Measurements from ENCODE around the gene UBE2N. TPM values are rescaled to one million over a fixed set of nuclear protein-coding genes. Genes with fewer than 3 reads are reported as not detected.

Gene UBE2N
- total RNA-seq, 1 experiment from 2014 or later: 205 TPM

DNA sequence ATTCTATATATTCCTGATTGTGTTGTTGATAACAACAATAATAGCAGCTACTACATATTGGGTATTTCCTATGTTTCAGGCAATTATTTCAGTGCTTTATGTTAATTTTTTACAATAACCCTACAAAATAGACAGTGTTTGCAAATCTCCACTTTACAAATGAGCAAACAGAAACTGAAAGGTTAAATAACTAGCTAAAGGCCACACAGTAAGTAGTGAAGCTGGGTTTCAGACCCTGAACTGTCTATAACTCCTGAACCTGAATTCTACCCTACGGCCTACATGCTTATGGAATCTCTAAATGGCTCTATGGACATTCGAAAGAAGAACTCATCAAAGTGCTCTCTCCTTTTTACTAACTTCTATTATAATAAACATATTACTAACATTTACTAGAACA, 83.7 kb downstream of the UBE2N start:
- Histone ChIP-seq H3K9me3 (ENCODE audit: low read length) (no peaks in the 10 kb centered on the region), H3K9me2 (replicated peaks; ENCODE audit: low read length) (no peaks in the 10 kb centered on the region), H3K9ac (ENCODE audit: low read length) (no peak overlapping the region), H3K4me1 (ENCODE audit: insufficient read depth, low read length) (no peaks in the 10 kb centered on the region), H3K36me3 (ENCODE audit: low read depth, low read length) (no peaks in the 10 kb centered on the region), H3K79me2 (ENCODE audit: low read length) (no peaks in the 10 kb centered on the region), H4K20me1 (ENCODE audit: low read length) (no peaks in the 10 kb centered on the region), H3K27me3 (ENCODE audit: low read length) (no peaks in the 10 kb centered on the region), H3K4me2 (ENCODE audit: low read length) (no peak overlapping the region), H2AFZ (ENCODE audit: low read length) (no peak overlapping the region), H3K27ac (ENCODE audit: low read length) (no peak overlapping the region), H3F3A (ENCODE audit: low read length, unreplicated experiment) (no peaks in the 10 kb centered on the region), H3K4me3 (ENCODE audit: low read length) (no peak overlapping the region)
- DNase-seq: no peak
- TF ChIP-seq EZH2phosphoT487 (IDR thresholded peaks at IDR 0.05; ENCODE audit: borderline replicate concordance, low read length) (no peak), EZH2 (IDR thresholded peaks at IDR 0.05; ENCODE audit: low read length, unreplicated experiment) (no peak)
- TF ChIP-seq, protein P1, sequence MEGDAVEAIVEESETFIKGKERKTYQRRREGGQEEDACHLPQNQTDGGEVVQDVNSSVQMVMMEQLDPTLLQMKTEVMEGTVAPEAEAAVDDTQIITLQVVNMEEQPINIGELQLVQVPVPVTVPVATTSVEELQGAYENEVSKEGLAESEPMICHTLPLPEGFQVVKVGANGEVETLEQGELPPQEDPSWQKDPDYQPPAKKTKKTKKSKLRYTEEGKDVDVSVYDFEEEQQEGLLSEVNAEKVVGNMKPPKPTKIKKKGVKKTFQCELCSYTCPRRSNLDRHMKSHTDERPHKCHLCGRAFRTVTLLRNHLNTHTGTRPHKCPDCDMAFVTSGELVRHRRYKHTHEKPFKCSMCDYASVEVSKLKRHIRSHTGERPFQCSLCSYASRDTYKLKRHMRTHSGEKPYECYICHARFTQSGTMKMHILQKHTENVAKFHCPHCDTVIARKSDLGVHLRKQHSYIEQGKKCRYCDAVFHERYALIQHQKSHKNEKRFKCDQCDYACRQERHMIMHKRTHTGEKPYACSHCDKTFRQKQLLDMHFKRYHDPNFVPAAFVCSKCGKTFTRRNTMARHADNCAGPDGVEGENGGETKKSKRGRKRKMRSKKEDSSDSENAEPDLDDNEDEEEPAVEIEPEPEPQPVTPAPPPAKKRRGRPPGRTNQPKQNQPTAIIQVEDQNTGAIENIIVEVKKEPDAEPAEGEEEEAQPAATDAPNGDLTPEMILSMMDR (conservative IDR thresholded peaks at IDR 0.05; ENCODE audit: low read depth, low read length): no peak
- CTCF ChIA-PET: no interaction called here
- ATAC-seq: no peak
- no TSS peak for BruUV-seq (replicated peaks)
- POLR2A ChIA-PET (ENCODE audit: unreplicated experiment): no interaction called here
- intact Hi-C loops (cut with micrococcal nuclease): no loop called here

DNA sequence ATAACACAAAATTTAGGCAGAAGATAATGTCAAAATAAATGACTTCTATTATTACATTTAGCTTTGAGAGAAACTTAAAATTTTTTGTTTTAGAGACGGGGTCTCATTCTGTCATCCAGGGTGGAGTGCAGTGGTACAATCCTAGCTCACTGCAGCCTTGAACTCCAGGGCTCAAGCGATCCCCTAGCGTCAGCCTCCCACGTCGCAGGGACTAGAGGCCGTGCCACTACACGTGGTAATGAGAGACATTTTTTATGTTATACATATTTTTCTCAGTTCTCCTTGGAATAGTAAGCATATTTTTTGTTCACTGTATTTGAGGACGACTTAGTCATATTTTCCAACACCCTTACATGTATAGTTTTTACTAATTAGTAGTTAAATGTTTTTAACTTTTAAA, 85.5 kb downstream of the UBE2N start:
- no peak for DNase-seq
- BruUV-seq (replicated peaks): no TSS peak
- no peak overlapping the region for H2AFZ ChIP-seq (ENCODE audit: low read length)
- H3K4me1 ChIP-seq (ENCODE audit: insufficient read depth, low read length): no peaks in the 10 kb centered on the region
- no peaks in the 10 kb centered on the region for H3K9me2 ChIP-seq (replicated peaks; ENCODE audit: low read length)
- H3K27ac ChIP-seq (ENCODE audit: low read length): no peak overlapping the region
- H3K9ac ChIP-seq (ENCODE audit: low read length): no peak overlapping the region
- ATAC-seq: no peak
- CTCF ChIA-PET: no interaction called here
- H3F3A ChIP-seq (ENCODE audit: low read length, unreplicated experiment): no peaks in the 10 kb centered on the region
- H3K4me3 ChIP-seq (ENCODE audit: low read length): no peak overlapping the region
- H3K4me2 ChIP-seq (ENCODE audit: low read length): no peak overlapping the region
- POLR2A ChIA-PET (ENCODE audit: unreplicated experiment): no interaction called here
- intact Hi-C loops (cut with micrococcal nuclease): no loop called here
- H3K36me3 ChIP-seq (ENCODE audit: low read depth, low read length): no peaks in the 10 kb centered on the region
- no peaks in the 10 kb centered on the region for H4K20me1 ChIP-seq (ENCODE audit: low read length)
- H3K79me2 ChIP-seq (ENCODE audit: low read length): no peaks in the 10 kb centered on the region
- H3K27me3 ChIP-seq (ENCODE audit: low read length): no peaks in the 10 kb centered on the region
- TF ChIP-seq EZH2 (IDR thresholded peaks at IDR 0.05; ENCODE audit: low read length, unreplicated experiment) (no peak), EZH2phosphoT487 (IDR thresholded peaks at IDR 0.05; ENCODE audit: borderline replicate concordance, low read length) (no peak)
- TF ChIP-seq, protein P1 (conservative IDR thresholded peaks at IDR 0.05; ENCODE audit: low read depth, low read length): no peak
- H3K9me3 ChIP-seq (ENCODE audit: low read length): no peaks in the 10 kb centered on the region

Other genes starting within 250 kb of the UBE2N start
- gene NUDT4, start 64.0 kb downstream of the UBE2N start, total RNA-seq (2014; rRNA removed): 30.2 and 38.9 TPM in 2 replicates
- gene MRPL42, start 25.6 kb upstream of the UBE2N start, total RNA-seq (2014; rRNA removed): 69.6 and 119 TPM in 2 replicates
- gene SOCS2, start 130.7 kb upstream of the UBE2N start, total RNA-seq (2014; rRNA removed): 28.9 and 43.1 TPM in 2 replicates
- gene CRADD, start 235.4 kb upstream of the UBE2N start, total RNA-seq (2014; rRNA removed): 11.4 and 12.5 TPM in 2 replicates

All from PC-3 (cell line).